Skeletal muscle tissue (tissue), 4 donors: ENCODE data around the gene IDI2. TPM values are rescaled to one million over a fixed set of nuclear protein-coding genes. Genes with fewer than 3 reads are reported as not detected.

ENCODE experiments used
- H3K27ac ChIP-seq: one replicate; pipeline ENCODE4 v1.7.0; 2013; ENCODE audit warnings: mild to moderate bottlenecking, low read depth, low read length, inconsistent platforms
- H3K27me3 ChIP-seq, 3 donors: one replicate each; pipeline ENCODE4 v1.7.0; 2013; ENCODE audit warnings: low read length in 3 of 3; ENCODE audit not compliant: control insufficient read depth in 3 of 3, insufficient read depth in 3 of 3
- H3K36me3 ChIP-seq, 3 donors: one replicate each; pipeline ENCODE4 v1.7.0; 2013; ENCODE audit warnings: low read length in 3 of 3; ENCODE audit not compliant: control insufficient read depth in 3 of 3, insufficient read depth in 3 of 3
- H3K4me1 ChIP-seq, 3 donors: one replicate each; pipeline ENCODE4 v1.7.0; 2013; ENCODE audit warnings: low read length in 3 of 3, mild to moderate bottlenecking in 3 of 3; ENCODE audit not compliant: control insufficient read depth in 3 of 3, insufficient read depth in 3 of 3
- H3K4me3 ChIP-seq, 3 donors: one replicate each; pipeline ENCODE4 v1.7.0; 2013; ENCODE audit warnings: low read length in 3 of 3
- H3K9ac ChIP-seq, 3 donors: one replicate each; pipeline ENCODE4 v1.7.0; 2013; ENCODE audit warnings: low read length in 3 of 3, mild to moderate bottlenecking in 3 of 3, moderate library complexity in 2 of 3, low read depth in 1 of 3
- H3K9me3 ChIP-seq, 3 donors: one replicate each; pipeline ENCODE4 v1.7.0; 2013; ENCODE audit warnings: low read length in 3 of 3; ENCODE audit not compliant: control insufficient read depth in 3 of 3
- total RNA-seq: library from RNA; depleted of rRNA; stranded (reverse); fragments of >200 nt; gene quantifications from one replicate; pipeline ENCODE4 v1.2.3, GENCODE V29; 2014
- donor health status: Osteomylitis.

The IDI2 gene
- total RNA-seq, 1 donor from 2014 or later, result not detected

GRCh38 chr10:987620-987869, 38.1 kb downstream of the IDI2 start:
- H3K4me1 ChIP-seq, result peaks cover 16 to 33% (median 27%) of the 10 kb centered on the region in 3 donors
- peaks cover 0 to 3% (median 2%) of the 10 kb centered on the region in 3 donors for H3K36me3 ChIP-seq
- peak overlapping the region; percentile 87 to 96 (median 94) for H3K4me3 ChIP-seq
- H3K27me3 ChIP-seq, result no peaks in the 10 kb centered on the region
- H3K9me3 ChIP-seq, result no peaks in the 10 kb centered on the region
- H3K27ac ChIP-seq, result peak overlapping the region; percentile 96
- H3K9ac ChIP-seq, result peak overlapping the region; percentile 94 to 96 (median 94)

- peaks cover 16 to 33% (median 27%) of the 10 kb centered on the region in 3 donors for H3K4me1 ChIP-seq
- peak overlapping the region; percentile 87 to 96 (median 94) for H3K4me3 ChIP-seq
- peak overlapping the region; percentile 94 to 96 (median 94) for H3K9ac ChIP-seq
- peak overlapping the region; percentile 96 for H3K27ac ChIP-seq
- H3K9me3 ChIP-seq, result no peaks in the 10 kb centered on the region
- H3K36me3 ChIP-seq, result peaks cover 0 to 3% (median 2%) of the 10 kb centered on the region in 3 donors
- no peaks in the 10 kb centered on the region for H3K27me3 ChIP-seq
These were observed 38.6 kb downstream of the IDI2 start for GRCh38 chr10:986881-987619.

- no peaks in the 10 kb centered on the region for H3K27me3 ChIP-seq
- no peak overlapping the region for H3K27ac ChIP-seq
- no peak overlapping the region for H3K9ac ChIP-seq
- H3K9me3 ChIP-seq, result no peaks in the 10 kb centered on the region
- H3K4me1 ChIP-seq, result peaks cover 16 to 33% (median 27%) of the 10 kb centered on the region in 3 donors
- H3K36me3 ChIP-seq, result peaks cover 0 to 3% (median 2%) of the 10 kb centered on the region in 3 donors
- H3K4me3 ChIP-seq, result no peak overlapping the region
These were observed 39.4 kb downstream of the IDI2 start for GRCh38 chr10:986137-986825.

- no peak overlapping the region for H3K27ac ChIP-seq
- H3K9me3 ChIP-seq, result no peaks in the 10 kb centered on the region
- H3K27me3 ChIP-seq, result no peaks in the 10 kb centered on the region
- H3K9ac ChIP-seq, result no peak overlapping the region
- H3K4me1 ChIP-seq, result peaks cover 16 to 27% (median 27%) of the 10 kb centered on the region in 3 donors
- H3K36me3 ChIP-seq, result peaks cover 0 to 3% (median 2%) of the 10 kb centered on the region in 3 donors
- no peak overlapping the region for H3K4me3 ChIP-seq
These were observed 40.3 kb downstream of the IDI2 start for GRCh38 chr10:985361-985760.

GRCh38 chr10:983971-984655, 41.5 kb downstream of the IDI2 start:
- H3K36me3 ChIP-seq, result peaks cover 0 to 5% (median 3%) of the 10 kb centered on the region in 3 donors
- peaks cover 0 to 4% (median 2%) of the 10 kb centered on the region in 3 donors for H3K9me3 ChIP-seq
- H3K9ac ChIP-seq, result no peak overlapping the region
- no peak overlapping the region for H3K4me3 ChIP-seq
- no peak overlapping the region for H3K27ac ChIP-seq
- H3K27me3 ChIP-seq, result no peaks in the 10 kb centered on the region
- H3K4me1 ChIP-seq, result peaks cover 10 to 20% (median 18%) of the 10 kb centered on the region in 3 donors

GRCh38 chr10:983401-983800, 42.3 kb downstream of the IDI2 start:
- Histone ChIP-seq H3K9me3 (peaks cover 0 to 4% (median 2%) of the 10 kb centered on the region in 3 donors), H3K4me3 (no peak overlapping the region), H3K27ac (no peak overlapping the region), H3K9ac (no peak overlapping the region), H3K27me3 (no peaks in the 10 kb centered on the region), H3K4me1 (peaks cover 9 to 18% (median 16%) of the 10 kb centered on the region in 3 donors), H3K36me3 (peaks cover 0 to 4% (median 3%) of the 10 kb centered on the region in 3 donors)

- H3K4me1 ChIP-seq, result peaks cover 0 to 4% (median 4%) of the 10 kb centered on the region in 3 donors
- H3K27ac ChIP-seq, result no peak overlapping the region
- no peaks in the 10 kb centered on the region for H3K27me3 ChIP-seq
- no peak overlapping the region for H3K9ac ChIP-seq
- peaks cover 0 to 2% (median 2%) of the 10 kb centered on the region in 3 donors for H3K36me3 ChIP-seq
- H3K9me3 ChIP-seq, result peaks cover 0 to 5% (median 4%) of the 10 kb centered on the region in 3 donors
- no peak overlapping the region for H3K4me3 ChIP-seq
These were observed 45.1 kb downstream of the IDI2 start for GRCh38 chr10:980468-981093.

- H3K27me3 ChIP-seq, result no peaks in the 10 kb centered on the region
- peaks cover 0 to 2% (median 0%) of the 10 kb centered on the region in 3 donors for H3K36me3 ChIP-seq
- no peak overlapping the region for H3K4me3 ChIP-seq
- no peak overlapping the region for H3K27ac ChIP-seq
- no peak overlapping the region for H3K9ac ChIP-seq
- H3K9me3 ChIP-seq, result peaks cover 0 to 5% (median 4%) of the 10 kb centered on the region in 3 donors
- no peaks in the 10 kb centered on the region for H3K4me1 ChIP-seq
These were observed 46.7 kb downstream of the IDI2 start for GRCh38 chr10:978826-979421.

GRCh38 chr10:976316-976715, 49.3 kb downstream of the IDI2 start:
- H3K36me3 ChIP-seq, result peaks cover 0 to 2% (median 0%) of the 10 kb centered on the region in 3 donors
- H3K9me3 ChIP-seq, result peaks cover 0 to 5% (median 4%) of the 10 kb centered on the region in 3 donors
- no peak overlapping the region for H3K9ac ChIP-seq
- no peaks in the 10 kb centered on the region for H3K27me3 ChIP-seq
- H3K27ac ChIP-seq, result no peak overlapping the region
- H3K4me3 ChIP-seq, result no peak overlapping the region
- peaks cover 0 to 5% (median 0%) of the 10 kb centered on the region in 3 donors for H3K4me1 ChIP-seq
